ENCODE data around the gene NFE2L1. TPM values are rescaled to one million over a fixed set of nuclear protein-coding genes. Genes with fewer than 3 reads are reported as not detected.

Gene NFE2L1
- total RNA-seq, 1 experiment from 2014 or later, result 21.3 TPM

DNA sequence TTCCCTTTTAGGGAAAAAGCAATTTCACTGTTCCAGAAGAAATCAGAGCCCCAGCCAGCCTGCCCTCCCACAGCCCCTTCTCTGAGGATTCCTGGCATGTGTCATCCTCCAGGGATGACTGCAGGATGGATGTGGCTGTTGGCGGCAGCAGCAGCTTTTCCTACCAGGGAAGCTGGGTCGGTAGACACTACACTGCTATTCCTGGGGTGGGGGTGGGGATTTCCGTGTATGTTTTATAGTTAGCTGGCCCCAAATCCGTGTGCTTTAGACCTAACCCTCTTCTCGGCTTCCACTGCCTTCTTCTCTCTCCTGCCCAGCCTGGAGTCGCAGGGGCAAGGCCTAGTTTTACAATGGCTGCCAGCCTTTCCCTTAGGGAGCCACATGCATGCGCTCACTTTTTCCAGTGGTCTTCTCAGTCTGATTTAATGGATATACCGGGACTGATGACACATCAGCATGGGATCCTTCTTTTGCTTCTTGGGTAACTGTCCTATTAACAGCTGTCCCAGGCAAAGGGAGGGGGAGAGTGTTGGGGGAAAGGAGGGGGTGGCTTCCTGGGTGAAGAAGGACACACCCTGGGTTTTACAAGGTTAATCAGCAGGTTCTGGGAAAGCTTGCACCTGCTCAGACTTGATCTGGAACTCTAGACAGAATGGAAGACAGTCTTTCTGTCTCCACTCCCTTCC is 2.7 kb upstream of the NFE2L1 start:
- in situ Hi-C loops (cut with HindIII; ENCODE audit: low sequenced_read_pairs), result no loop called here
- no peak for DNase-seq (ENCODE audit: low spot score)

DNA sequence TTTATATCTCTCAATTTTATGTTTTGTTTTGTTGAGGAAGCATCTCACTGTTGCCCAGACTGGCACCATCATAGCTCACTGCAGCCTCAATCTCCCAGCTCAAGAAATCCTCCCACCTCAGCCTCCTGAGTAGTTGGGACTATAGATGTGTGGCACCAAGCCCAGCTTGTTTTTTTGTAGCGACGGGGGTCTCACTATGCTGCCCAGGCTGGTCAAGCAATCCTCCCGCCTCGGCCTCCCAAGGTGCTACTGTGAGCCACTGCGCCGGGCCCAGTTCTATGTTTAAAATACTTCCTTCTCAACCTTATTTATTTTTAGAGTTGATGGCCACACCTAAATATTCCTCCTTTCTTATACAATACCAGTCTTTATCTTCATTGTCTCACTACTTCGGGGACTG is 1.9 kb upstream of the NFE2L1 start:
- no peak for DNase-seq (ENCODE audit: low spot score)
- in situ Hi-C loops (cut with HindIII; ENCODE audit: low sequenced_read_pairs), result no loop called here

DNA sequence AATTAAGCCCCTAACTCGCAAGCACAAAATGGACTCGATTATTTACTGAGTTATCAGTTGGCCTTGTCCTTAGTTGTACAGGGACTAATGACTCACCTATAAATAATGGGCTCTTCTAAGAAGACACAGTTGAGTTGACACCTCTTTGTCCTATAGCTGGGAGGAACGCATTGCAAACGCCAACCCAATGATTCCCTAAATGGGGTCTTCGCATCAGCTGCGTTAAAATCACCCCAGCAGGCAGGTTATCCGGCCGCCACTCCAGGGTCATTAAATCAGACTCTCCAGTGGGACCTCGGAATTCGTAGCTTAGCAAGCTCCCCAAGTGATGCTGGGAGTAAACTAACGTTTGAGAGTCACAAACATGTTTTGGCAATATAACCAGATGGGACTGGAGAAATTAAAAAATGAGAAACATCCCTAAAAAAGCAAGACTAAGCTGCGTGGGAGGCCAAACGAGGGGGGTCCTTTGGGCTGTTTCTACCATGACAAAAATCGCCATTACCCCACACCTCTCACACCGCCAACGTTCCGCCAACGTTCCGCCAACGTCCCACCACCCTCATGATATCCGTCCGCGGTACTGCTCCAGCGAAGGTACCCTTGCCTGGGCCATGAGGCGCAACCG is 932 bp upstream of the NFE2L1 start:
- in situ Hi-C loops (cut with HindIII; ENCODE audit: low sequenced_read_pairs), result no loop called here
- DNase-seq (ENCODE audit: low spot score), result no peak

DNA sequence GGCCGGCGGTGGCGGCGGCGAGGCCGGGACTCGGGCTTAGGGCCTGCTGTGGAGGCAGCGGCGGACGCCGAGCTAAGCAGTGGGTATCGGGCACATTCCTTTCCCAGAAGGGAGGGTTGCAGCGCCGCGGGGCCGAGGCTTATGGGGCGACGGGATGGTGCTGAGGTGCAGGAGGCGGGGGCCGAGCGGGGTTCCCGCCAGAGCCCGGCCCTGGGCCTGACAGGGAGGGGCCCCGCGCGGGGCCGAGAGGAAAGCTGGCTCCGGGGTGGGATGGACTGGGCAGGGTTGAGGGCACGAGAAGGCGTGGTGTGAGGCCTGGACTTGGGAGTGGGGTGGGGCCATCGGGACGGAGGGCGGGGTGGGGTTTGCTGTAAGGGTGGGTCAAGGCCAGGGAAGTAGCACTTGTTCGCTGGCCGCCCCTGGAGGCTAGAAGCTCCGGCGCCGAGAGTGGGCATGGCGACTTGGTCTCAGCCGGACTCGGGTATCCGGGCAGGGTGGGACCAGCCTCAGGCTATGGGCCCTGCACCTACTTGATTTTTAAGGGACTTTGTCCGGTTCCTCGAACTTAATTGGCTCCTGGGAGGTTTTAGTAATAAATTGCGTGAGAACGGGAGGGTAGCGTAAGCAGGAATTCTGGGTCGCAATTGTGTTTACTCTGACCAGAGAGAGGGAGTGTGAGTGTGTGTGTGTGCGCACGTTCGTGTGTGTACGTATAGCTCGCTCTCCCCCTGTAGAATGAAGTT is 396 bp downstream of the NFE2L1 start:
- in situ Hi-C loops (cut with HindIII; ENCODE audit: low sequenced_read_pairs), result no loop called here
- DNase-seq (ENCODE audit: low spot score), result peak; percentile 68

DNA sequence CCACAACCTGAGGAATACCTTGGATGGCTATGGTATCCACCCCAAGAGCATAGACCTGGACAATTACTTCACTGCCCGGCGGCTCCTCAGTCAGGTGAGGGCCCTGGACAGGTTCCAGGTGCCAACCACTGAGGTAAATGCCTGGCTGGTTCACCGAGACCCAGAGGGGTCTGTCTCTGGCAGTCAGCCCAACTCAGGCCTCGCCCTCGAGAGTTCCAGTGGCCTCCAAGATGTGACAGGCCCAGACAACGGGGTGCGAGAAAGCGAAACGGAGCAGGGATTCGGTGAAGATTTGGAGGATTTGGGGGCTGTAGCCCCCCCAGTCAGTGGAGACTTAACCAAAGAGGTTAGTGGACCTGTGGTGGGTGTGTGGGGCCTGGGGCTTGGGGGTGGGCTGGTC is 3.1 kb downstream of the NFE2L1 start:
- in situ Hi-C loops (cut with HindIII; ENCODE audit: low sequenced_read_pairs), result no loop called here
- no peak for DNase-seq (ENCODE audit: low spot score)

DNA sequence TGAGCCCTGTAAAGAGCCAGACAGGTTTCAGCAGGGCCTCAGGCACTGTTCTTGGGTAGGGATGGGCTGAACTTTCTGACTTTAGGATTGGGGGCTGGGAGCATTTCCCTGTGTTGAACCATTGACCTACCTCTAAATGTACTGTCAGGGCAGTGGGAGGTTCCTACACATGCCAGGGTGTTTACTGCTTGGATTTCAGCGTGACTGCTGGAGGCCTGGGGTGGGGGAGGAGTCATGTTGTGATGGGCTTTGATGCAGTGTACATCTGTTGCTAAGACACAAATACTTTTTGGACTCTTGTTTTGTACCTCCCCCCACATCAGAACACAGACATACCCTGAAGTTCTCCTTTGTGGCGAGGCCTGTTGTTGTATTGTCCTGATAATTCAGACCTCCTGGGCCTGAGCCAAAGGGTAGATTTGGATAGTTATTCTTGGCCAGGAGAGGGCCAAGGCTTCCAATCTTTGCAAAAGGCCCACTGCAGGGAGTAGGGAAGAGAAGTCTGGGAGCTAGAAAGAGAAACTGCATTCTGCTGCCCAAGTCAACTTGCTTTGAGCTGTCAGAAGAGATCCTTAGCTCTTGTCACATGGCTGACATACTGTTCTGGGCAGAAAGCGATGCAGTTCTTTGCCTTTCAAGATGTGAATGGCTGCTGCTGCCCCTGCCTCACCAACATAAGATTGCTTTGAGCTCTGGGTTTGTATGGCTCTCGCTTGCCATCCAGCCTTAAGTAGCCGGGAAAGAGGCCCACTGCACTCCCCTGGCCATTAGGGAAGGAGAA is 3.7 kb downstream of the NFE2L1 start:
- in situ Hi-C loops (cut with HindIII; ENCODE audit: low sequenced_read_pairs), result no loop called here
- DNase-seq (ENCODE audit: low spot score), result peak; percentile 34

DNA sequence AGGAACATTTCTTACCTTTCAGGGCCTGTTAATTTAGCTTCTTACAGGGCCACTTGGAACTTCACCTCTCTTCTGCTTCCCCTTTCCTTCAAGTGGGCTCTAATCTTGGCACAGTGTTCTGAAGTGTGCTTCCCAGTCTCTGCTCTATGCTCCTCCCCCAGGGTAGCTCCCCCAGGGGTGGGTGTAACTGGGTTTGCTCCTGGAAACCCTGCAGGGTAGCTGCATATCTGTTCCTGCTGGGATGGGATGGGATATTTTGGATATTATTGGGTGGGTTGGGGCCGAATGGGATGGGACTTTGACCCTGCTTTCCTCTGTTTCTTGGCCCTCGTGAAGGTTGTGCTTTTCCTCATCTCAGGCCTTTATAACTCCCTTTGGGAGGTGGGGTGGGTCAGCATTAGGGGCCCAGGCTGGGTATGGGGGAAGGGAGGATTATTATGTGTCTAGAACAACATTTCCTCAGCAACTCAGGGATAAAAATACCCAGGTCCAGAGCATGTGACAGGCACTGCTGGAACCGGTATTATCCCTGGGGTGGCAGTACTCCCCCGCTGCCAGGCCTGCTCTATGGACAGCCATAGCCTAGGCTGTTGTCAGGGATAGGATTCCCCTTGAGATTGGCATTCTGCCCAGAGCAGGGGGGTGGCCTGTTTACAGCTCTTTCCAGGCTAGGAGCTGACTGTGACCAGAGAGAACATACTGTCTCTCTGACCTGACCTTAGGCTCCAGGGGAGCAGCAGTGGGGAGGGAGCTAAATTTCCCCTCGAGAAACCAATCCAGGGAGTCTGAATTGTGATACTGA is 5.0 kb downstream of the NFE2L1 start:
- in situ Hi-C loops (cut with HindIII; ENCODE audit: low sequenced_read_pairs), result no loop called here
- DNase-seq (ENCODE audit: low spot score), result peak; percentile 42

DNA sequence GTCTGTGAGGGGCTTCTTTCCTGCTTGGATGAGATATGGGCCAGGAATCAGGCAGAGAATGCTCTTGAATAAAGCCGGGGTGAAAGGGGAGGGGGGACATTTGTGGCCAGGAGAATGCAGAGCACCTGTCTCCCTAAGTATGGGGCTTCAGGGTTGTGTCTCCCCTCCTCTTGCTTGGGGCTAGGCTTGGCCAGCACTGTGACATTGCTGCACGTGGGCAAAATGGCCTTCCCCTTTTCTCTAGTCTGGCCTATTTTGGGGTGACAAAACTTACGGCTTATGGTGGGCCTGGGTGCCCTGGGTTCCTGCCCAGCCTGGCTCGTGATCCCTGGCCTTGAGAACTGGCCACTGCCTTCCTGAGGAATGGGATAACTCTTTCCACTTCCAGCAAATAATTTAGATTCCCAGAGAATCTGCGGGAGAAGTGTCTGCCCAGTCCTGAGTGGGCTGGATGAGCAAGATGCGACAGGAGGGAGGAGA is 5.6 kb downstream of the NFE2L1 start:
- in situ Hi-C loops (cut with HindIII; ENCODE audit: low sequenced_read_pairs), result no loop called here
- DNase-seq (ENCODE audit: low spot score), result no peak

DNA sequence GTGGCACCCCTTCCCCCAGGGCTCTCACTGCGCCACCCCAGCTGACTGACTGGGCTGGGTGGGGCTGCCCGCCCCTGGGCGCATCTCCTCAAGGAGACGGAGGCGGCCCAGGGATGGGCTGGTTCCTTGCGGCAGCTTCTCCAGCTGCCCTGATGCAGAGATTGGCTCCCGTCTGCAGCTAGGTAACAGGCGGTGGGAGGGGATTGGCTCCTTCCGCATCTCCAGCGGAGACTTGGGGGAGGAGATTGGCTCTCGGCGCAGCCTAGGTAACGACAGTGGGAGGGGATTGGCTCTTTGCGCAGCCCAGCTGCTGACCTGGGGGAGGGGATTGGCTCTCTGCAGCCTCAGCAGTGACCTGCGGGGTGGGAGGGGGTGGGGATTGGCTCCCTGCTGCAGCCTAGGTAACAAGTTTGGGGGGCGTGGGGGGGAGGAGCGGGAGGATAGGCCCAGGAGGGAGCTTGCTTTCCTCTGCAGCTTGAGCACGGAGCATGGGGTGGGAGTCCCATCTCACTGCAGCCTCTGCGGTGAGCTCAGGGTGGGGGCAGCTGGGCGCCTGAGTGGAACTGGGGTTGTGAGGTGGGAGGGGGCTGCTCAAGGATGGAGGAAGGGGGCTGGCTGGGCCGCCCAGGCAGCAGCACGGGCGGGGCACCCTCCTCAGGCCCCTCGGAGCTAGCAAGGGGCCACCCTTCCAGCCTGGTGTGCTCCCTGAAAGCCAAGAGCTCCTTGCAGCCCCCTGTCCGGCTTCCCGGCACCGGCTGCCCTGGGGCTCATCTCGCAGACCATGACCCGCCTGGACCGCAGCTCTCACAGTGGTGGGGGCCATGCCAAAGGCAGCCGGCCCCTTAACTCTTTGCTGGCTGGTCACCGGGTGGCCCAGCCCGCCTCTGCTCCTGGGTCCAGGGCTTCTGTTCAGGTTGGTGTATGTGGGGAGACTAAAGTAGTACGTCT is 6.4 kb downstream of the NFE2L1 start:
- DNase-seq (ENCODE audit: low spot score), result peak; percentile 94
- in situ Hi-C loops (cut with HindIII; ENCODE audit: low sequenced_read_pairs), result no loop called here

DNA sequence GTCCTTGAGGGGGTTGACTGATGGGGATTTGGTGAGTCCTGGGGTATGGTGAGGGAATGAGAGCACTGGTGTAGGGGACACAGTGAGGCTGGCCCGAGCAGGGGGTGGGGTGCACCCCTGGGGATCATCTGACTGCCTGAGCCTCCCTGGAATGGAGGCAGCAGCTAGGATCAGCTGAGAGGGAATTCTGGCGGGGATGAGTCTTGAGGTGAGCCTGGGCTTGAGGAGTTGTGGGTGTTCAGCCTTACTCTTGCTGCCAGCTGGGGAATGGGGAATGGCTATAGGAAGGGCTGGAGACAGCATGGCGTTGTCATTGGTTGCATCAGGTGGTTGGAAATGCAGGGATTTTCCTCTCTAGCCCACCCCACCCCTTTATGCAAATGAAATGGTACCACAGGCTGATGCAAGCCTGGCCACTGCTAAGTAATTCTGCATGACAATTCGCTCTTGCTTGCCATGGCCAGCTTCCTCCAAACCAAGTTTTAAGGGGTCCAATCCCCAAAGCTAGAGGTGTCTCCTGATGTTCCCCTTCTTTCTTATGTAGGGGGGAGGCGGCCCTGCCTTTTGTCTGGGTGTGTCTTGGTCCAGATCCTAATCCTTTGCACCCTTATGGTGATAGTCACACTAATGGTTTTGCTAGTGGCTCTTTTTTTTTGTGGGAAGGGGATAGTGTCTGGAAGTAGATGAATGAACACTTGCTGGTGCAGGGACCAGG is 7.5 kb downstream of the NFE2L1 start:
- in situ Hi-C loops (cut with HindIII; ENCODE audit: low sequenced_read_pairs), result no loop called here
- no peak for DNase-seq (ENCODE audit: low spot score)

DNA sequence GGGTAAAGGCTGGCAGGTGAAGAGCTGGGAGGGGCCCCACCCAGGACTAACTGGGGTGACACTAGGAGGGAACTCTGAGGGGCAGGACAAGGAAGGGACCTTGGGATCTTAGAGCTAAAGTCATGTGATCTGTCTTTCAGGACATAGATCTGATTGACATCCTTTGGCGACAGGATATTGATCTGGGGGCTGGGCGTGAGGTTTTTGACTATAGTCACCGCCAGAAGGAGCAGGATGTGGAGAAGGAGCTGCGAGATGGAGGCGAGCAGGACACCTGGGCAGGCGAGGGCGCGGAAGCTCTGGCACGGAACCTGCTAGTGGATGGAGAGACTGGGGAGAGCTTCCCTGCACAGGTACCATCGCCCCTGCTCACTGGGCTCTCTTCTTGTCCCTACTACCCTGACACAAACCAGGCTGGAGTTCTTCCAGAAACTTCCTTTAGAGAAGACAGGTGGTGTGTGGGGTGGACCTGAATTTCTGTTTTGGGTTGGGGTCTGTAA is 8.1 kb downstream of the NFE2L1 start:
- DNase-seq (ENCODE audit: low spot score), result no peak
- in situ Hi-C loops (cut with HindIII; ENCODE audit: low sequenced_read_pairs), result no loop called here

DNA sequence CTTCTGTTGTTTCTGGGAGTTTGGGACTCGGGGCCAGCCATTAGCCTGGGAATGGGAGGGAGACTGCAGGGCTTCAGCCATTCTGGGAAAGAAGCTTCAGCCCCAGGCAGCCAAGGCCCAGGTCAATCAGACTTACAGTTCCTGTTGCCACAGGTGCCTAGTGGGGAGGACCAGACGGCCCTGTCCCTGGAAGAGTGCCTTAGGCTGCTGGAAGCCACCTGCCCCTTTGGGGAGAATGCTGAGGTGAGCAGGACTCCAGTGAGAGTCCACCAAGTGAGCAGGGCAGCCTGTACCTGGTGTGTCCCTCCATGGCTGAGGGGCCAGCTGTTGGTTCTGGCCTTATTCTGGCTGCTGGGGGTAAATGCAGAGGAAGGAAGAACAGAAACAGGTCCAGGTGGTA is 8.7 kb downstream of the NFE2L1 start:
- DNase-seq (ENCODE audit: low spot score), result no peak
- in situ Hi-C loops (cut with HindIII; ENCODE audit: low sequenced_read_pairs), result no loop called here

DNA sequence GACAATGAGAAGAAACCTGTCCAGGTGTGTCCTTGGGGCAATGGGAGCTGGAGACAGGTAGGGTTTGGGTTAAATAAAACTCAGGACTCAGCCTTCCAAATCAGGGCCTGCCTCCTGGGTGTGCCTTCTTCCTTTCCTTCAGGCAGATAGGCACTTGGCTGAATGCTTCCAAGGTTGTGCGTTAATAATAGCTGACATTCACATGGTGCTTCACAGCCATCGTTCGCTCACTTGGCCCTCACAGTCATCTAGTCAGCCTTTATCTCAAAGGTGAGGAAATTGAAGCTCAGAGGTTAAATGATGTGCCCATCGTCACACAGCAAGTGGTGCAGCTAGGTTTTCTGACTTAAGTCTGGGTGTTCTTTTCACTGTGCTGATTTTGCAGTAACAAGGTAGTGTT is 9.5 kb downstream of the NFE2L1 start:
- in situ Hi-C loops (cut with HindIII; ENCODE audit: low sequenced_read_pairs), result no loop called here
- no peak for DNase-seq (ENCODE audit: low spot score)

DNA sequence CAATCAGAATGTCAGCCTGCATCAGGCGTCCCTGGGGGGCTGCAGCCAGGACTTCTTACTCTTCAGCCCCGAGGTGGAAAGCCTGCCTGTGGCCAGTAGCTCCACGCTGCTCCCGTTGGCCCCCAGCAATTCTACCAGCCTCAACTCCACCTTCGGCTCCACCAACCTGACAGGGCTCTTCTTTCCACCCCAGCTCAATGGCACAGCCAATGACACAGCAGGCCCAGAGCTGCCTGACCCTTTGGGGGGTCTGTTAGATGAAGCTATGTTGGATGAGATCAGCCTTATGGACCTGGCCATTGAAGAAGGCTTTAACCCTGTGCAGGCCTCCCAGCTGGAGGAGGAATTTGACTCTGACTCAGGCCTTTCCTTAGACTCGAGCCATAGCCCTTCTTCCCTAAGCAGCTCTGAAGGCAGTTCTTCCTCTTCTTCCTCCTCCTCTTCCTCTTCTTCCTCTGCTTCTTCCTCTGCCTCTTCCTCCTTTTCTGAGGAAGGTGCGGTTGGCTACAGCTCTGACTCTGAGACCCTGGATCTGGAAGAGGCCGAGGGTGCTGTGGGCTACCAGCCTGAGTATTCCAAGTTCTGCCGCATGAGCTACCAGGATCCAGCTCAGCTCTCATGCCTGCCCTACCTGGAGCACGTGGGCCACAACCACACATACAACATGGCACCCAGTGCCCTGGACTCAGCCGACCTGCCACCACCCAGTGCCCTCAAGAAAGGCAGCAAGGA is 10.4 kb downstream of the NFE2L1 start:
- in situ Hi-C loops (cut with HindIII; ENCODE audit: low sequenced_read_pairs), result no loop called here

DNA sequence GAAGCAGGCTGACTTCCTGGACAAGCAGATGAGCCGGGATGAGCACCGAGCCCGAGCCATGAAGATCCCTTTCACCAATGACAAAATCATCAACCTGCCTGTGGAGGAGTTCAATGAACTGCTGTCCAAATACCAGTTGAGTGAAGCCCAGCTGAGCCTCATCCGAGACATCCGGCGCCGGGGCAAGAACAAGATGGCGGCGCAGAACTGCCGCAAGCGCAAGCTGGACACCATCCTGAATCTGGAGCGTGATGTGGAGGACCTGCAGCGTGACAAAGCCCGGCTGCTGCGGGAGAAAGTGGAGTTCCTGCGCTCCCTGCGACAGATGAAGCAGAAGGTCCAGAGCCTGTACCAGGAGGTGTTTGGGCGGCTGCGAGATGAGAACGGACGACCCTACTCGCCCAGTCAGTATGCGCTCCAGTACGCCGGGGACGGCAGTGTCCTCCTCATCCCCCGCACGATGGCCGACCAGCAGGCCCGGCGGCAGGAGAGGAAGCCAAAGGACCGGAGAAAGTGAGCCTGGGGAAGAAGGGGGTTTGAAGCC is 11.0 kb downstream of the NFE2L1 start:
- DNase-seq (ENCODE audit: low spot score), result no peak
- in situ Hi-C loops (cut with HindIII; ENCODE audit: low sequenced_read_pairs), result no loop called here

More for the DNA sequence above, 10.4 kb downstream of the NFE2L1 start:
- DNase-seq (ENCODE audit: low spot score), result no peak

DNA sequence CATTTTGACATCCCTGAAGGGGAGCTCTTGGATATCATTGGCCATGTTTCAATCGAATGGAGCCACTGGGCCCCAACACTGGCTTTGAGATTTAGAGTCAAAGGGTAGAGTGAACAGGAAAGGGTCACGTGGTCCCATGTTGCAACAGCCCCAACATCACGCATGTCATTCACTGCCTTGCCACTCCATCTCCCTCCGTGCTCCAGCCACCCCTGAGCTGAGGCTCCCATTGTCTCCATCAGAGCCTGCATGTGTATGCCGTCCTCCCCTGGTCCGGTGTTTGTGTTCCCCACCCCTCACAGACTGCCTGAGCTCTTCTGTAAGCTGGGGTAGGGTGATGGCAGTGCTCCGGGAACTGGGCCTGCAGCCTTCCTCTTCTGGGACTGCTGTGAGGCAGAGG is 12.1 kb downstream of the NFE2L1 start:
- DNase-seq (ENCODE audit: low spot score), result no peak
- in situ Hi-C loops (cut with HindIII; ENCODE audit: low sequenced_read_pairs), result no loop called here

Data from G401 (cell line).